ENCODE results near the gene ZNHIT2. TPM values are rescaled to one million over a fixed set of nuclear protein-coding genes. Genes with fewer than 3 reads are reported as not detected.

ZNHIT2 gene
- total RNA-seq, 6 experiments from 2014 or later = 4.9 to 15.7 (median 6.2) TPM

GRCh38 chr11:65147352-65148075 is 30.0 kb upstream of the ZNHIT2 start:
- no peaks in the 10 kb centered on the region for H3K36me3 ChIP-seq
- H3K4me3 ChIP-seq = no peak overlapping the region
- H3K4me1 ChIP-seq = peaks cover 0 to 45% (median 25%) of the 10 kb centered on the region in 4 donors
- H3K27ac ChIP-seq = no peak overlapping the region
- 66% methylated on average over 2 of the region's 2 CpGs for WGBS (ENCODE audit: insufficient coverage, low coverage, low lambda C conversion rate, missing lambda C conversion rate)
- intact Hi-C loops (cut with DNase I) = no loop called here
- H3K27me3 ChIP-seq = no peaks in the 10 kb centered on the region
- H3K9me3 ChIP-seq = no peaks in the 10 kb centered on the region
- TF ChIP-seq POLR2A (IDR thresholded peaks at IDR 0.05) (no peak), CTCF (IDR thresholded peaks at IDR 0.05) (no peak)
- DNase-seq (no peak), ATAC-seq (no peak)

GRCh38 chr11:65141896-65142494 is 24.5 kb upstream of the ZNHIT2 start:
- Histone ChIP-seq H3K9me3 (no peaks in the 10 kb centered on the region), H3K36me3 (no peaks in the 10 kb centered on the region), H3K4me1 (peaks cover 0 to 40% (median 12%) of the 10 kb centered on the region in 4 donors), H3K4me3 (no peak overlapping the region), H3K27me3 (no peaks in the 10 kb centered on the region), H3K27ac (peak overlapping the region; percentile 8 to 58 (median 19))
- WGBS (ENCODE audit: insufficient coverage, low coverage, low lambda C conversion rate, missing lambda C conversion rate) = 30% methylated on average over 7 of the region's 7 CpGs
- ATAC-seq = peak; percentile 67 to 79 (median 72)
- intact Hi-C loops (cut with DNase I) = no loop called here
- TF ChIP-seq POLR2A (IDR thresholded peaks at IDR 0.05) = no peak
- no peak for TF ChIP-seq CTCF (IDR thresholded peaks at IDR 0.05)
- DNase-seq = peak; percentile 62 to 74 (median 68)

GRCh38 chr11:65136515-65137096 is 19.1 kb upstream of the ZNHIT2 start:
- H3K27ac ChIP-seq = no peak overlapping the region
- WGBS (ENCODE audit: insufficient coverage, low coverage, low lambda C conversion rate, missing lambda C conversion rate) = 94% methylated on average over 6 of the region's 15 CpGs
- TF ChIP-seq CTCF (IDR thresholded peaks at IDR 0.05) (no peak), POLR2A (IDR thresholded peaks at IDR 0.05) (no peak)
- intact Hi-C loops (cut with DNase I) = loop anchor here in 1 of 2 donors (10.0 kb wide), 1 partner anchor 118 kb away; no protein-coding TSS in a partner anchor
- H3K36me3 ChIP-seq = peaks cover 0 to 14% (median 7%) of the 10 kb centered on the region in 4 donors
- no peak overlapping the region for H3K4me3 ChIP-seq
- no peaks in the 10 kb centered on the region for H3K27me3 ChIP-seq
- ATAC-seq = no peak
- DNase-seq = no peak
- no peaks in the 10 kb centered on the region for H3K9me3 ChIP-seq
- peaks cover 0 to 31% (median 11%) of the 10 kb centered on the region in 4 donors for H3K4me1 ChIP-seq

GRCh38 chr11:65135633-65136145 is 18.2 kb upstream of the ZNHIT2 start:
- Histone ChIP-seq H3K36me3 (peaks cover 0 to 23% (median 12%) of the 10 kb centered on the region in 4 donors), H3K4me3 (peak overlapping the region; percentile 92 to 99 (median 99)), H3K27me3 (no peaks in the 10 kb centered on the region), H3K4me1 (peaks cover 0 to 25% (median 11%) of the 10 kb centered on the region in 4 donors), H3K9me3 (no peaks in the 10 kb centered on the region), H3K27ac (peak overlapping the region; percentile 96 to 99 (median 97))
- ATAC-seq (no peak), DNase-seq (no peak)
- TF ChIP-seq CTCF (IDR thresholded peaks at IDR 0.05) (no peak), POLR2A (IDR thresholded peaks at IDR 0.05) (no peak)
- 52% methylated on average over 8 of the region's 11 CpGs for WGBS (ENCODE audit: insufficient coverage, low coverage, low lambda C conversion rate, missing lambda C conversion rate)
- intact Hi-C loops (cut with DNase I) = loop anchor here in 1 of 2 donors (10.0 kb wide), 1 partner anchor 119 kb away; no protein-coding TSS in a partner anchor
